A673 (cell line): ENCODE measurements around the gene POMGNT2. TPM values are rescaled to one million over a fixed set of nuclear protein-coding genes. Genes with fewer than 3 reads are reported as not detected.
A peak's percentile ranks its signal among the peaks of the same experiment; 100 is the strongest.

Source experiments
- BruUV-seq: library from RNA; stranded (reverse); fragments of 400-500 nt; replicated peaks from 2 replicates; lab custom pipeline; 2021; lab: Mats Ljungman, UMichigan
- CTCF ChIA-PET: fragments of 300-600 bp; sonication (Branson Sonifier 250); formaldehyde crosslinking; loops from one replicate; lab custom pipeline; 2022; ENCODE audit warnings: antibody characterized with exemption; lab: Charles Lee
- POLR2A ChIA-PET: fragments of 300-600 bp; sonication (Branson Sonifier 250); formaldehyde crosslinking; loops from one replicate; lab custom pipeline; 2022; ENCODE audit warnings: antibody characterized with exemption; ENCODE audit not compliant: low non-redundant PET; lab: Charles Lee
- DNase-seq: peaks from one replicate; pipeline ENCODE4 v3.0.0-alpha.2; 2015; ENCODE audit warnings: low spot score
- H3K27ac ChIP-seq: fragments of 200-600 bp; sonication (generic); 2 replicates; pipeline ENCODE4 v1.5.1; 2016; ENCODE audit warnings: mixed run types, low read depth, mild to moderate bottlenecking, mixed read lengths, antibody characterized with exemption, low read length; ENCODE audit not compliant: poor library complexity, severe bottlenecking
- H3K27me3 ChIP-seq: fragments of 200-600 bp; sonication (generic); replicated peaks from 2 replicates; pipeline ENCODE4 v1.6.1; 2017; ENCODE audit warnings: mixed run types, low read depth, mild to moderate bottlenecking, mixed read lengths, antibody characterized with exemption, low read length; ENCODE audit not compliant: insufficient read depth, poor library complexity
- H3K36me3 ChIP-seq: fragments of 200-600 bp; sonication (generic); 2 replicates; pipeline ENCODE4 v1.6.1; 2016; ENCODE audit warnings: mixed run types, mild to moderate bottlenecking, mixed read lengths, antibody characterized with exemption, low read length; ENCODE audit not compliant: insufficient read depth, poor library complexity, severe bottlenecking
- H3K4me1 ChIP-seq: fragments of 200-600 bp; sonication (generic); 2 replicates; pipeline ENCODE4 v1.6.1; 2017; ENCODE audit warnings: mixed run types, mild to moderate bottlenecking, mixed read lengths, antibody characterized with exemption, low read length; ENCODE audit not compliant: insufficient read depth, poor library complexity, severe bottlenecking
- H3K4me3 ChIP-seq: fragments of 200-600 bp; sonication (generic); 2 replicates; pipeline ENCODE4 v1.5.1; 2016; ENCODE audit warnings: low read depth, mixed run types, mild to moderate bottlenecking, mixed read lengths, low read length; ENCODE audit not compliant: poor library complexity, severe bottlenecking
- H3K9me3 ChIP-seq: fragments of 200-600 bp; sonication (generic); 2 replicates; pipeline ENCODE4 v1.6.1; 2016; ENCODE audit warnings: mixed run types, low read depth, mild to moderate bottlenecking, mixed read lengths, antibody characterized with exemption, low read length; ENCODE audit not compliant: poor library complexity, severe bottlenecking
- EZH2 ChIP-seq: fragments of 200-600 bp; sonication (generic); IDR thresholded peaks from 2 replicates; pipeline ENCODE4 v1.6.1; 2017; ENCODE audit warnings: borderline replicate concordance, low read depth, mild to moderate bottlenecking, mixed read lengths, antibody characterized with exemption, low read length; ENCODE audit not compliant: poor library complexity, severe bottlenecking
- intact Hi-C: fragments of 100-400 bp; cut with micrococcal nuclease; formaldehyde crosslinking; loops from one replicate; pipeline ENCODE4 v1.10.0; 2022; ENCODE audit not compliant: unreplicated experiment
- total RNA-seq: library from RNA; stranded (reverse); gene quantifications from 2 replicates; pipeline ENCODE4 v1.2.3, GENCODE V29; 2021
- TF ChIP-seq, protein P1 (sequence below): fragments of 300-800, 200-600 bp; sonication (generic); conservative IDR thresholded peaks from 2 replicates; pipeline ENCODE4 v1.5.1; 2017; ENCODE audit warnings: low read depth, mild to moderate bottlenecking, antibody characterized with exemption, low read length, moderate library complexity, mixed read lengths

The POMGNT2 gene
- total RNA-seq, 1 experiment from 2014 or later, result 6.5 TPM

GRCh38 chr3:43086460-43087165 lies 19.3 kb downstream of the POMGNT2 start:
- BruUV-seq, result no TSS peak
- no peaks in the 10 kb centered on the region for H3K9me3 ChIP-seq
- no peaks in the 10 kb centered on the region for H3K4me1 ChIP-seq
- DNase-seq, result peak; percentile 6
- H3K27me3 ChIP-seq, result no peaks in the 10 kb centered on the region
- POLR2A ChIA-PET, result no interaction called here
- TF ChIP-seq, protein P1, sequence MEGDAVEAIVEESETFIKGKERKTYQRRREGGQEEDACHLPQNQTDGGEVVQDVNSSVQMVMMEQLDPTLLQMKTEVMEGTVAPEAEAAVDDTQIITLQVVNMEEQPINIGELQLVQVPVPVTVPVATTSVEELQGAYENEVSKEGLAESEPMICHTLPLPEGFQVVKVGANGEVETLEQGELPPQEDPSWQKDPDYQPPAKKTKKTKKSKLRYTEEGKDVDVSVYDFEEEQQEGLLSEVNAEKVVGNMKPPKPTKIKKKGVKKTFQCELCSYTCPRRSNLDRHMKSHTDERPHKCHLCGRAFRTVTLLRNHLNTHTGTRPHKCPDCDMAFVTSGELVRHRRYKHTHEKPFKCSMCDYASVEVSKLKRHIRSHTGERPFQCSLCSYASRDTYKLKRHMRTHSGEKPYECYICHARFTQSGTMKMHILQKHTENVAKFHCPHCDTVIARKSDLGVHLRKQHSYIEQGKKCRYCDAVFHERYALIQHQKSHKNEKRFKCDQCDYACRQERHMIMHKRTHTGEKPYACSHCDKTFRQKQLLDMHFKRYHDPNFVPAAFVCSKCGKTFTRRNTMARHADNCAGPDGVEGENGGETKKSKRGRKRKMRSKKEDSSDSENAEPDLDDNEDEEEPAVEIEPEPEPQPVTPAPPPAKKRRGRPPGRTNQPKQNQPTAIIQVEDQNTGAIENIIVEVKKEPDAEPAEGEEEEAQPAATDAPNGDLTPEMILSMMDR, result no peak
- TF ChIP-seq EZH2, result no peak
- no peak overlapping the region for H3K27ac ChIP-seq
- no peak overlapping the region for H3K4me3 ChIP-seq
- intact Hi-C loops, result no loop called here
- CTCF ChIA-PET, result no interaction called here
- no peaks in the 10 kb centered on the region for H3K36me3 ChIP-seq

DNA sequence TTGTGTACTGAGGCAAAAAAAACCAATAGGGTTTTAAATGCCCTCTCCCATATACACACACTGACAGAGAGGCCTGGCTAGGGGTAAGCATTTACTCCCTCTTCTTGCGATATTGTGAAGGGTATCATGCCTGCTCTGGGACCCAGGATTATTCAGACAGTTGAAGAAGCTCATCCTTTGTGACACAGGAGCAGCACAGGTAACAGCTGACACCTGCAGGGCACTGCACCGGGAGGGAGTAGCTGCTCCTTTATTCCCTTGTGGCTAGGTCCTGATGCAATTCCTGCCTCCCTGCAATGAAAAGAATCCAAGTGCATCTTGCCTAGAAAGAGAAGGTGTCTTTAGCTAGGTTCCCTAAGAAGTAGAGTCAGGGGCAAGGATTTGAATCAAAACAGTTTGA lies 23.4 kb downstream of the POMGNT2 start:
- intact Hi-C loops, result no loop called here
- Histone ChIP-seq H3K9me3 (no peaks in the 10 kb centered on the region), H3K4me1 (no peaks in the 10 kb centered on the region), H3K4me3 (no peak overlapping the region), H3K27ac (no peak overlapping the region), H3K27me3 (no peaks in the 10 kb centered on the region), H3K36me3 (no peaks in the 10 kb centered on the region)
- BruUV-seq, result no TSS peak
- POLR2A ChIA-PET, result no interaction called here
- CTCF ChIA-PET, result no interaction called here
- no peak for TF ChIP-seq EZH2
- TF ChIP-seq, protein P1, result no peak
- no peak for DNase-seq

GRCh38 chr3:43081796-43082195 lies 24.1 kb downstream of the POMGNT2 start:
- BruUV-seq, result no TSS peak
- Histone ChIP-seq H3K4me3 (no peak overlapping the region), H3K36me3 (no peaks in the 10 kb centered on the region), H3K9me3 (no peaks in the 10 kb centered on the region), H3K4me1 (no peaks in the 10 kb centered on the region), H3K27me3 (no peaks in the 10 kb centered on the region), H3K27ac (no peak overlapping the region)
- TF ChIP-seq, protein P1, result no peak
- no peak for TF ChIP-seq EZH2
- DNase-seq, result no peak
- CTCF ChIA-PET, result no interaction called here
- POLR2A ChIA-PET, result no interaction called here
- intact Hi-C loops, result no loop called here
